ENCODE results near the gene NCOA1. TPM values are rescaled to one million over a fixed set of nuclear protein-coding genes. Genes with fewer than 3 reads are reported as not detected.

Gene NCOA1
- polyA plus RNA-seq, 3 donors: 7.3 to 30.2 (median 10.2) TPM

DNA sequence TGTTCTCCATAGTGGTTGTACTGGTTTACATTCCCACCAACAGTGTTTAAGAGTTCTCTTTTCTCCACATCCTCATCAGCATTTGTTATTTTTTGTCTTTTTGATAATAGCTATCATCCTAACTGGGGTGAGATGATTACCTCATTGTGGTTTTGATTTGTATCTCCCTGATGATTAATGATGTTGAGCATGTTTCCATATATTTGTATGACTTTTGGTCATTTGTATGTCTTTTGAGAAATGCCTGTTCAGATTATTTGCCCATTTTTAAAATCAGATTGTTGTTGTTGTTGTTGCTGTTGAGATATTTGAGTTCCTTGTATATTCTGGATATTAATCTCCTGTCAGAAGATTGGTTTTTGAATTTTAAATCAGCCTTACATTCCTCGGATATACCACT is 147.5 kb downstream of the NCOA1 start:
- Histone ChIP-seq H4K20me1 (ENCODE audit: insufficient read depth, low read length) (peaks cover 81% of the 10 kb centered on the region), H3K27me3 (ENCODE audit: control insufficient read depth in 2 of 2, insufficient read depth in 2 of 2, low read length in 2 of 2) (no peaks in the 10 kb centered on the region), H3K79me2 (ENCODE audit: insufficient read depth, low read length) (peaks cover 7% of the 10 kb centered on the region), H3K4me2 (replicated peaks; ENCODE audit: extremely low read depth, low read length, poor library complexity, severe bottlenecking) (no peak overlapping the region), H3K4me3 (replicated peaks in 1 of 3; ENCODE audit: low read depth in 2 of 3, low read length in 3 of 3) (no peak overlapping the region), H3K36me3 (replicated peaks in 1 of 2; ENCODE audit: control insufficient read depth in 1 of 2, insufficient read depth in 2 of 2, low read length in 2 of 2) (no peaks in the 10 kb centered on the region), H2AFZ (ENCODE audit: insufficient read depth, low read depth, low read length, poor library complexity, severe bottlenecking) (no peak overlapping the region), H3K4me1 (ENCODE audit: control insufficient read depth in 1 of 2, insufficient read depth in 2 of 2, low read length in 2 of 2) (no peaks in the 10 kb centered on the region), H3K27ac (ENCODE audit: low read depth in 1 of 2, low read length in 2 of 2) (no peak overlapping the region), H3K9me3 (replicated peaks in 1 of 2; ENCODE audit: control insufficient read depth in 1 of 2, insufficient read depth in 1 of 2, low read length in 2 of 2) (no peaks in the 10 kb centered on the region), H3K9ac (ENCODE audit: insufficient read depth, low read length, poor library complexity, severe bottlenecking) (no peak overlapping the region)
- Mint-ChIP-seq H3K27ac (no peak overlapping the region), H3K9me3 (peaks cover 0 to 3% (median 1%) of the 10 kb centered on the region in 7 donors), H3K27me3 (ENCODE audit: low read depth in 3 of 3) (peaks cover 0 to 2% (median 0%) of the 10 kb centered on the region in 3 donors), H3K36me3 (no peaks in the 10 kb centered on the region), H3K4me1 (peaks cover 9% of the 10 kb centered on the region), H3K4me3 (no peak overlapping the region)
- no peak for DNase-seq
- TF ChIP-seq, protein P1, sequence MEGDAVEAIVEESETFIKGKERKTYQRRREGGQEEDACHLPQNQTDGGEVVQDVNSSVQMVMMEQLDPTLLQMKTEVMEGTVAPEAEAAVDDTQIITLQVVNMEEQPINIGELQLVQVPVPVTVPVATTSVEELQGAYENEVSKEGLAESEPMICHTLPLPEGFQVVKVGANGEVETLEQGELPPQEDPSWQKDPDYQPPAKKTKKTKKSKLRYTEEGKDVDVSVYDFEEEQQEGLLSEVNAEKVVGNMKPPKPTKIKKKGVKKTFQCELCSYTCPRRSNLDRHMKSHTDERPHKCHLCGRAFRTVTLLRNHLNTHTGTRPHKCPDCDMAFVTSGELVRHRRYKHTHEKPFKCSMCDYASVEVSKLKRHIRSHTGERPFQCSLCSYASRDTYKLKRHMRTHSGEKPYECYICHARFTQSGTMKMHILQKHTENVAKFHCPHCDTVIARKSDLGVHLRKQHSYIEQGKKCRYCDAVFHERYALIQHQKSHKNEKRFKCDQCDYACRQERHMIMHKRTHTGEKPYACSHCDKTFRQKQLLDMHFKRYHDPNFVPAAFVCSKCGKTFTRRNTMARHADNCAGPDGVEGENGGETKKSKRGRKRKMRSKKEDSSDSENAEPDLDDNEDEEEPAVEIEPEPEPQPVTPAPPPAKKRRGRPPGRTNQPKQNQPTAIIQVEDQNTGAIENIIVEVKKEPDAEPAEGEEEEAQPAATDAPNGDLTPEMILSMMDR (IDR thresholded peaks at IDR 0.05): no peak
- intact Hi-C loops (cut with micrococcal nuclease): no loop called here
- WGBS (ENCODE audit: insufficient coverage): no CpG with 5 or more reads among the region's 1 CpG

DNA sequence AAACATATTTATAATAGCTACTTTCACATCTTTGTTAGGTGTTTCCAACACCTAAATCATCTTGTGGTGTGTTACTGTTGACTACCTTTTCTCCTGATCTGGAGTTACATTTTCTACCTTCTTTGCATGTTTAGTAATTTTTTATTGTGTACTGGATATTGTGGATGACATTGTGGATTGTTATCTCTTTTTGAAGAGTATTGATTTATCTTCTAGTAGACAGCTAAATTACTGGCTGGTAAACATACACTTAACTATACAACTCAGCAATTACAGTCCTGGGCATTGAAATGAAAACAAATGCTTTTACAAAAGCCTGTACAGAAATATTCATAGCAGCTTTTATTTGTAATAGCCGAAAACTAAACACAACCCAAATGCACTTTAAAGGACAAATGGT is 151.3 kb downstream of the NCOA1 start:
- DNase-seq: no peak
- no peaks in the 10 kb centered on the region for H3K27me3 Mint-ChIP-seq (ENCODE audit: low read depth in 3 of 3)
- no peak overlapping the region for H3K4me2 ChIP-seq (replicated peaks; ENCODE audit: extremely low read depth, low read length, poor library complexity, severe bottlenecking)
- no peak overlapping the region for H3K4me3 ChIP-seq (replicated peaks in 1 of 3; ENCODE audit: low read depth in 2 of 3, low read length in 3 of 3)
- H3K36me3 ChIP-seq (replicated peaks in 1 of 2; ENCODE audit: control insufficient read depth in 1 of 2, insufficient read depth in 2 of 2, low read length in 2 of 2): peaks cover 0 to 19% of the 10 kb centered on the region in 2 donors
- H3K4me3 Mint-ChIP-seq: no peak overlapping the region
- no CpG with 5 or more reads among the region's 1 CpG for WGBS (ENCODE audit: insufficient coverage)
- H3K9ac ChIP-seq (ENCODE audit: insufficient read depth, low read length, poor library complexity, severe bottlenecking): no peak overlapping the region
- H4K20me1 ChIP-seq (ENCODE audit: insufficient read depth, low read length): peaks cover 64% of the 10 kb centered on the region
- peaks cover 7% of the 10 kb centered on the region for H3K79me2 ChIP-seq (ENCODE audit: insufficient read depth, low read length)
- no peak overlapping the region for H3K27ac ChIP-seq (ENCODE audit: low read depth in 1 of 2, low read length in 2 of 2)
- H3K36me3 Mint-ChIP-seq: peaks cover 6 to 8% of the 10 kb centered on the region in 2 donors
- no peak overlapping the region for H3K27ac Mint-ChIP-seq
- H3K27me3 ChIP-seq (ENCODE audit: control insufficient read depth in 2 of 2, insufficient read depth in 2 of 2, low read length in 2 of 2): no peaks in the 10 kb centered on the region
- no peak overlapping the region for H2AFZ ChIP-seq (ENCODE audit: insufficient read depth, low read depth, low read length, poor library complexity, severe bottlenecking)
- H3K9me3 Mint-ChIP-seq: peaks cover 0 to 3% (median 1%) of the 10 kb centered on the region in 7 donors
- intact Hi-C loops (cut with micrococcal nuclease): no loop called here
- no peaks in the 10 kb centered on the region for H3K4me1 ChIP-seq (ENCODE audit: control insufficient read depth in 1 of 2, insufficient read depth in 2 of 2, low read length in 2 of 2)
- TF ChIP-seq, protein P1 (IDR thresholded peaks at IDR 0.05): no peak
- peaks cover 9% of the 10 kb centered on the region for H3K4me1 Mint-ChIP-seq
- no peaks in the 10 kb centered on the region for H3K9me3 ChIP-seq (replicated peaks in 1 of 2; ENCODE audit: control insufficient read depth in 1 of 2, insufficient read depth in 1 of 2, low read length in 2 of 2)

All from CD14-positive monocyte (primary cell).